NCI-H446 (cell line): Measurements from ENCODE around the gene FIGN.

Source experiments
- DNase-seq, 2 experiments: peaks; one replicate each; lab custom pipeline; 2025; lab: John Stamatoyannopoulos, UW

FIGN gene, protein sequence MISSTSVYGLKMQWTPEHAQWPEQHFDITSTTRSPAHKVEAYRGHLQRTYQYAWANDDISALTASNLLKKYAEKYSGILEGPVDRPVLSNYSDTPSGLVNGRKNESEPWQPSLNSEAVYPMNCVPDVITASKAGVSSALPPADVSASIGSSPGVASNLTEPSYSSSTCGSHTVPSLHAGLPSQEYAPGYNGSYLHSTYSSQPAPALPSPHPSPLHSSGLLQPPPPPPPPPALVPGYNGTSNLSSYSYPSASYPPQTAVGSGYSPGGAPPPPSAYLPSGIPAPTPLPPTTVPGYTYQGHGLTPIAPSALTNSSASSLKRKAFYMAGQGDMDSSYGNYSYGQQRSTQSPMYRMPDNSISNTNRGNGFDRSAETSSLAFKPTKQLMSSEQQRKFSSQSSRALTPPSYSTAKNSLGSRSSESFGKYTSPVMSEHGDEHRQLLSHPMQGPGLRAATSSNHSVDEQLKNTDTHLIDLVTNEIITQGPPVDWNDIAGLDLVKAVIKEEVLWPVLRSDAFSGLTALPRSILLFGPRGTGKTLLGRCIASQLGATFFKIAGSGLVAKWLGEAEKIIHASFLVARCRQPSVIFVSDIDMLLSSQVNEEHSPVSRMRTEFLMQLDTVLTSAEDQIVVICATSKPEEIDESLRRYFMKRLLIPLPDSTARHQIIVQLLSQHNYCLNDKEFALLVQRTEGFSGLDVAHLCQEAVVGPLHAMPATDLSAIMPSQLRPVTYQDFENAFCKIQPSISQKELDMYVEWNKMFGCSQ

DNA sequence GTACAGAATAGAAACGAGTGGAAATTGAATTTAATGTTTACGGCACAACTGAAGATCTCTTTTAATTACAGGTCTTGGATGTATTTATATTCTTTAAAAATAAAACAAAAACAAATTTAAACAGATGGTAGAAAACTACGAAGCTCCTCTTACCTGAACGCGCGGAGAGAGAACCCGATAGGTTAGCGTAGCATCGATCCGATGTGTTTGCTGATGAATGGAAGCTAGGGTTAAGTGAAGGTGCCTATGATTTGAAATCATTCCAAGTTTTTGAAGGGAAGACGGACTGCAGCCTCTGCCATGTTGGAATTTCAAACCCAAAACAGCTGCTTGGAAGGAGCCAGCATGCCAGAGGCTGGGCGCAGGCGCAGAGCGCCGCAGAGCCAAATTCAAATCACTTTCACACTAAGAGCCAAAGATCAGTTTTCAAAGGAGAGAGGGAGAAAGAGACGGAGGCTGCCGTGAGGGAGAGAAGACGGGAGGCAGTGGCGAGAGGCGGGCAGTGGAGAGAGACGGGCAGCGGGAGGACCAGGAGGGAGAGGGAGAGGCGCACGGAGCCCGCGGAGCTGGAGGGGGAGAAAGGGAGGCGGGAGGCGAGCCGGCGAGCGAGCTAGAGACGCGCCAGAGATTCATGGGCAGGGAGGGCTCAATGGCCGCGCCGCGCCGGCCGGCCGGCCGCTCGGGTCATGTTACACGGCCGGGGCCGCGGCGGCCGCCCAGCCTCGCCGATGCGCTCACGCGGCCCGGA, at the start of gene FIGN:
Gene FIGN (minus strand): TSS at position 324 of the 748 bp plus-strand sequence. CDS start 1,081 bp downstream, outside the sequence.
- peak; percentile 64 to 87 for DNase-seq

DNA sequence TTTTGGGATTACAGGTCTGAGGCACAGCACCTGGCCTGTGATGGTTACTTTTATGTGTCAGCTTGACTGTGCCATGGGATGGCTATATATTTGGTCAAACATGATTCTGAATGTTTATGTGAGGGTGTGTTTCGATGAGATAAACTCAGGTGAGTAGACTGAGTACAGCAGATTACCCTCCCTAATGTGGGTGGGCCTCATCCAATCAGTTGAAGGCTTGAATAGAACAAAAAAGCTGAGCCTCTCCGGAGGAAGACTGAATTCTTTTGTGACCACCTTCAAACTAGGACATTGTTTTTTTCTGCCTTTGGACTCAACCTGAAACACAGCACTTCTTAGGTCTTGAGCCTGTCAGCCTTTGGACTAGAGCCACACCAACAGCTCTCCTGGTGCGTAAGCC, 49.4 kb upstream of the FIGN start:
- DNase-seq = no peak

DNA sequence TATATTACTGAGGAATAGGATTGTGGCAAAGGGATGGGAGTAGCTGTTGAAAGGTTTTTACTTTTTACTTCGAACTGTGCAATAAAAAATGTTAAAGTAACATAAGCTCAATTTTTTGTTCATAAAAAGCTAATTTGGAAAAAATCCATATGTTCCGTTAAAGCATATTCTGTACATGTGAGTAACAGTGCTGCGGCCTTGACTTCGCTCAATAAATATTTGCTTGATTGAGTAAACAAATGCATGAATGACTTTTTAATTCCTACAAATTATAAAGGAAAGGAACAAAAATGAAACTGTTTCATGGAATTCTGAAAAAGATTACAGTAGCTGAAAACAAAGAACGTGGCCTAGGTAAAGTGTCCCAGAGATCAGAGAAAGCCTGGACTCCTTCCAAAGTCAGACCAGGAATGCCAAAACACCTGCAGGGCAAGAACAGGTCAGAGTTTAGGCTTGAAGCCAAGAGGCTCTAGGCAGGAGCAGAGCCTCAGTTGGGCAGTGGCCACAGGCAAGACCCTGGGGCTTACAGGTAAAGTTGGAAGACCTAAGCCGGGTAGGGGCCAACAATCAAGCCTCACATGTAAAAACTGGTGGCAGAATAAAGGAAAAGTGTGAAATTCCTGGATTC, 44.3 kb upstream of the FIGN start:
- DNase-seq = no peak

DNA sequence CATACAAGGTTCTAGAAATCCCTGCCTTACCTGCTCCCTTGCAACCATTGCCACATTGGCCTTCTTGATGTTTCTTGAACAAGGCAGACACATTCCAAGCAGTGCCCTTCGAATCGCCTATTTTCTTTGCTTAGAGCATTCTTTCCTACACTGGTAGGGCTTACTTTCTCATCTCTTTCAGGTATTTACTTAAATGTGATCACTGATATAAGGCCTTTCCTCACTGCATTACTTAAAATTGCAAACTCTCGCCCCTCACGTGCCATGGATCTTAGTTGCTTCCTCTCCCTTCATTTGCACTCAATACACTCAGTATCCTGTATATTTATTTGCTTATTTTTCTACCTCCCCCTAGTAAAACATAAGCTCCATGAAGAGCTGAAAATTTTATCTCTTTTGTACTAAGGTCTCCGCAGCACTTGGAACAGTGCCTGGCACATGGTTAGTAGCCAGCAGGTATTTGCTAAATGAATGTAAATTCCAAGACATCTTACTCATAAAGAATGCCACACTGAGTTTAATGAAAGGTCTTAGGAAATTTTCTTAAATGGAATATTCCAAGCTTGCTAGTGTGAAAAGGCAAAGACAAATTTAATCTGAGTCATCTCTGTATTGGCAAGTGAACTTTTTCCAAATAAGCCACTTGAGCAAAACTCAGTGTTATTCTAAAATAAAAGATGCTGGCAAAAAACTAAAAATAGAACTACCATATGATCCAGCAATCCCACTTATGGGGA, 42.4 kb upstream of the FIGN start:
- peak in 1 of 2 experiments; percentile 13 for DNase-seq

DNA sequence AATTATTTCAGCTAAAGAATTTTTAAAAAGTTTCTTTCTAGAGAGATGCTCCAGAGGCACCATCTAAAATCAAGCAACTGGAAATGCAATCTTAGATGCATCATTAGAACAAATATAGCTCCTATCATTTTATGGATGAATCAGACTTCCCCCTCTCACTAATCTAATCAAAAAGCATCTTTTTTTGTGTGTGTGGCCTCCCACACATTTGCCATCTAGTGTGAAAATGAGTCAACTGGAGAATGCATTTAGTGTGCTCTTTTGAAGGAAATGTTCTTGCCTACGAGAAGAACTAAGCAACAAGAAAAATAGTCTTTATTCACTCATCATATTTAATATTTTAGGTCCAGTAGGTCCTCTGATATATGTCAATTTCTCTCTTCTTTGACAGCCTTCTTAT, 39.5 kb upstream of the FIGN start:
- no peak for DNase-seq

DNA sequence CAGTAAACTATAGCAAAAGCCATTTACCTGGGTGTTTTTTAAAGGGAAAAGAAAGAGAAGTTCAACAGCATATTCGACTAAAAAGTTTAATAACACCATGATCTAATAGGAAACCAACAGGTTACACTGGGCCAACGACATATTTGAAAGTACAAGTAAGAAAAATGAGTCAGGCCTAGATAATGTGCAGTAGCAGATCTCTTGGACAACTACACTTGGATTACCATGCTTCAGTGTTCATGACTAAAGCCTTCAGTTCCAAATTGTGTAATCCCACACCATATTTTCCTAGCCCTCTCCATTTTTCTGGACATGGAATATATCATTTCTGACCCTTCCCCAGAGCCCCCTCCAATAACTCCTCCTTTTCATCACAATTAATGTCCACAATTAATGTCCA, 39.1 kb upstream of the FIGN start:
- DNase-seq = no peak

DNA sequence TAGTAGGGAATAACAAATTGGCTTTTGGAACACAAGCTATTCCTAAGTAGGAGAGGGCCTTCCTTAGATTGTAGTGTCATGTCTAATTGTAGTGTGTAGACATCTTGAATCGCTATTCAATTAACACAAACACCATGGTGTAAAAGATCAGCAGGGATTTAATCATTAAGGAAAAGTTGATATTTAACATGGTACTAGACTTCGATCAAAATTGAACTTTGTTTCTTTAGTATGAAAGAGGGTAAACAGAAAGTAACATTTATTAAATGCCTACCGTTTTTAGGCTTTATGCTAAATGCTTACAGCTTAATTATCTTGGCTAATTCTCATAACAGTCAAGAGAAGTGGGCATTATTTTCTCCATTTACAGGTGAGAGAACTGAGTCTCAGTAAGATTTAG, 37.5 kb upstream of the FIGN start:
- no peak for DNase-seq

DNA sequence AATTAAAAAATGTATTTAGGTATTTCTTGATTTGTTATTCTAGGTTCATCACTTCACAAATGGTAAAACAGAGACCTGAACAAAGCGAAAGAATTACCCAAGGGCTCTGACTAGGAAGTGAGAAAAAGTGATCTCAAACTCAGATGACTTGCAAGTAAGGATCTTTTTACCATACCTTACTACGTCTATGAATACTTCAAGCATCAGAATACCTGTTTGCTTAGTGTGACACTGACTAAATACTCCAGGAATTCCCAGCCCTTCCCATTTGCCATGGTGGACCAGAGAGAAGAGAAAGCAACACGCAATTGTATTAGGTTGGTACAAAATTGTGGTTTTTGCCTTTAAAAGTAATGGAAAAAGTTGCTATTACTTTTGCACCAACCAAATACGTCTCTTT, 35.8 kb upstream of the FIGN start:
- no peak for DNase-seq

DNA sequence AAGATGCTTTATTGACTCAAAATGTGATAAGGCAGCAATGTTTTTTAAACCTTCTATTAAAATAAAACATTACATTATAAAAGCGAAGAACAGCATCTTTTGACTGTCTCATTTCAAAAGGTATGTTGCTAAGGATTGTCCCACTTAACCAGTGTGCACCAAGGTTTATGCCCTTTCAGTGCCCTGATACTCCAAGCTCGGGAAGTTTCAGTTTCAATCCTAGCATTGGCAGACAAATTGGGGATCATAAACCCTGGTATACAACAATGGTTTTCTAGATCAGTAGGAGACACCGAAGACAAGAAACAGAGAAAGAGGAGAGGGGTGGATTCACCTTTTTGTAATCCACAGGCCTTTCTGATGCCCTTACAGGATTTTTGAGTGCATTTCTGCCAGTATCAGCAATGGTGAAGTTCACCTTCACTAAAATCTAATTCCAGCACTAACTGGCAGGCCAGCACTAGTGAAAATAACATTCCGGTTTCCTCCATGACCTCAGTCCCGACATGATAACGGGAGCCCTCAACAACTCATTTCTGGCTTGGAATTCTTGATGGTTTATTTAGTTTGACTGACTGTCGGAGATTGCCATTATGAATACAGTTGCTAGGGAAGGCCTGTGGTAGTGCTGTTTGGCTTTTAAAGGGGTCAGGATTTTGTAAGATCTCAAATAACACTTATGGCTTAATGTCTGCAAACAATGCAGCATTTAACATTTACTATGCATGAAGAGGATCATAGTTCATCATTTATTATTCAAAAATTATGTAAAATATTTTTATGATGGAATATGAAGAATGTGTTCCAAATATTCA, 33.3 kb upstream of the FIGN start:
- no peak for DNase-seq

DNA sequence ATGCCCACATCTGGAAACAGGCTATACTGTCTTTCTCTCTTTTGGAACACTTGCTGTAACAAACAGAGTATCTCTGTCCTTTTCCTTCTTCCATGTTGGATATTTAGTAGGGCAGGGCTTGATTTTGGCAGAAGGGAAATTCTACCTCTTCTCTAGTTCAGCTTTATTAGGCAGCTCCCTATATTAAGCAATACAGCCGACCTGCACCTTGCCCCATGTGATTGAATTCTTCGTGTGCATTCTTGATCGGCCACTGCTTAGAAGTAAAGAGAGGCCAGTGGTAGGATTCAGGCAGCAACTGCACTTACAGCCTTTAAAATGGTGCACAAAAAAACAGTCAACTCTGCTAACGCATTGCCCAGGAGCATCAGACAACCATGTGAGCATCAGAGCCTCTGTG, 31.3 kb upstream of the FIGN start:
- no peak for DNase-seq

DNA sequence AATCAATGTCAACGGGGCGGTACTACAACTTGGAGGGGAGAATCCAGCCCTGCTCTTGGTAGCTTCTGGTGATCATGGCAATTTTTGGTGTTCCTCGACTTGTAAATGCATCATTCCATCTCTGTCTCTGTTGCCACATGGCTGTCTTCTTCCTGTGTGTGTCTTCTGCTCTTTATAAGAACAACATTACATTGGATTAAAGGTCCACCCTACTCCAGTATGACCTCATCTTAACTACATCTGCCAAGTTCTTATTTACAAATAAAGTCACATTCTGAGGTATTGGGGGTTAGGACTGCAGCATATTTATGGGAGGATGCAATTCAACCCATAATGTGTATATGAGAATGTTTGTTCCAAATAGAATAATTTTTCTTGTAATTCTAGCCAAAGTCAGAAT, 28.8 kb upstream of the FIGN start:
- DNase-seq = no peak

DNA sequence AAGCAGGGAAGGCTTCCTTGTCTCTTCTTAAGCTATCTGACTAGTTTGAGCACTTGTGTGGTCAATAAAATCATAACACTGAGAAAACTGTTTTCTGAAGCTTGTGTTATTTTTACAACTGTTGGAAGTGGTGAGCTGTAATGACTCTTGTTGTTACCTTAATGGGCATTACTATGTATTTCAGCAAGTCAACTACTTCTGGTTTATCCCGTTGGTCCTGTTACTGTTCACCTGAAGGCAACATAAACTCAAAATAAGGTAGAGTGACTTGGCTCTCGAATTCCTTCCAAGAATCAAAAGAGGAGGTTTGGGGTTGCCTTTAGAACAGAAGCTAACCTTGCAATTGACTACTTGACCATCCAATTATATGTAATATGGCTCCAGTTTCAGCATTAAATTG, 23.2 kb upstream of the FIGN start:
- DNase-seq = no peak

DNA sequence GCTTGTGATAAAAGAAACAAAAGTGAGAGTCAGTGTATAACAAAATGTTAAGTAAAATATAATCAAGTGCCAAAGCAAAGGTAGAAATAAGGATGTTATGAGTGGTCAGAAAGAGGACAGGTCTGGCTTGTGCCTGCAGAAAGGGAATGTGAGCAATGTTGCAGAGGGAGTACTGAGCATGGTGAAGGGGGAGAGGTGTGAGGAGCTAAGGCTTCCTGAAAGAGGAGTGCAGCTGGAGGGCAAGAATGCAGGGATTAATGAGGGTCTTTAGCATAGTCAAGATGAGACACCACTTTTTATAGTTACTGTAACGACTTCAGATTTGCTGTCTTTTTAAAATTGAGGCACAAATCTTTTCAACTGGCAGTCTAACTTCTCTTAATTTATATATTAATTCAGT, 22.0 kb upstream of the FIGN start:
- no peak for DNase-seq

DNA sequence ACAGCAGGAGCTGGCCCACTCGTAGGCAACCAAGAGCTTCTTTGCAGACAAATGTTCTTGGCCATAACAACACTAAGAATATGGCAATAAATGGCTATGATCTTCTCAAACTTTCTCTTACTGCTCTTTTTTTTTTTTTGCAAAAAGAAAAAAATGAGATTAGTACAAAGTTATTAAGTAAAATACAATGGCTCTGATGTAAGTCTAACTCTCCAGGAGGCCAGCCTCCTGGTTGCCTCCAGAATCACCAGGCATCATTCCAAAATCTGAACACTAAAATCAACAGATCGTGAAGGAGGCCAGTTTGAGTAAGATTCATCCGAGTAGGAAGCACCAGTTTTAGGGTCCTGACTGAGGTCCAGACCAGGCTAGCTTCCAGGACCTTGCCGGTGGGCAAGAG, 20.8 kb upstream of the FIGN start:
- peak; percentile 23 to 56 for DNase-seq

DNA sequence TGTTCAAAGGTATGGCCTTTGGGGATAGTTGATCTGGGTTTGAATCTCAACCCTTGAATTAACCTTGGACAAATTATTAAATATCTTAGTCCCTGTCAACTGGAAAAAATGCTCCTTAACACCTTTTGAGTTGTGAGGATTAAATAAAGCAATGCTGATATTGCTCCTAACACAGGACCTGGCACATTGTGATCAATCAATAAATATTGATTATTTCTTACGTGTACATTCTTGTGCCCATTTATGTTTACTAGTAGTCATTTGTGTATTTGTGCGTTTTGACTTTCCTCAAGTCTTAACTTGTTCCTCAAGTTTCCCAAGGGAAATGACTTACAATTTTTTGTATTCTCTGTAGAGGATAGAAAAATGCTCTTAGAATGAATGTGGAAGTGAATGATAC, 19.6 kb upstream of the FIGN start:
- DNase-seq = no peak

DNA sequence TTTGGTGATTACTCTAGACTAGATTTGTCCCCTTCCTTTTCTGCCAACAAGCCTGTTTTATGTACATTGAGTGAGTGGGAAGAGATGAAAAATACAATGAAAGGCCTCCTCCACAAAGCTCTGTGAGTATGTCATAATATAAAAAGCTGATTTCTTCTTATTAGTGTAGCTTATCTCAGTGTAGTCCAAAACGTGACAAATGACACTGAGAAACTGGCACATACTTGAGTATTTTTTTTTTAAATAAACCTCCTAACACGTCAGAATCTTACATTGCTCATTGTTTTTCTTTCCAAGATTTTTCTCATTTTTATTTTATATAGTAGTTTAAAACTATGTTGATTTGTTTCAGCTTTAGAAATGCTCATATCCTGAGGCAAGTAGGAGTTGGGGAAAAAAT, 17.9 kb upstream of the FIGN start:
- no peak for DNase-seq

DNA sequence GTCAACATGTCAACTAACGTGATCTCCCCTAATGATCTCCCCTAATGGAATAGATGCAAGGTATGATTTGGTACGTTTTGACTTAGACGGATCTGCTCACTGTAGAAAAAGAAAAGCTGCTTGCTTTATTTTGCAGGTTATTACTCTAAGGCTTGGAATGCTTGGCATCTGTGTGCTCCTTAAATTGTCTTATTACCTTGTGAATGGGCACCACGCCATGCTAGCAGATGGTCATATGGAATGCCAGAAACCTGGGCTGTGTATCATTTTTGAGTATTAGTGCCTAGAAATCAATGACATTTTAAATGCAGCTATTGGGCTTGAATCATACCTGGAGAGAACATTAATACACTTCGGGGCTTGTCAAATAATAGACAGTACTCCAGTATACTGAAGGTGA, 16.5 kb upstream of the FIGN start:
- DNase-seq = peak in 1 of 2 experiments; percentile 57

DNA sequence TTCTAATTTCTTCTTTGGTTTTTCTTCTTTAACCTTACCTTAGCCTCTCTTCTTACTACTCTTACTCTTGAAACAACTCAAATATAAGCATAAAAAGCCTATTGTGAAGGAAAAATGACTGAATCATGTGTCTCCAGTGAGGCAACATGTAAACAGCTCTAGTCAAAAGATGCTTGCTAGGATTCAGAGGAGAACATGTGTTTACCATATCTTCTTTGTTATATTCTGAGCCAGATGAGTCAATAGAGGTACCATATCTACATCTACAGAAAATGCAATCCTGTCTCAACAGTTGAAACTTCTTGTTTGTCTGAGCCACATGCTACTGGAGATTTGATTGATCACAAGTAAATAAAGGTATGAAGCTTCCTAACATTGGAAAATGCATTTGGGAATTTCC, 15.9 kb upstream of the FIGN start:
- no peak for DNase-seq

DNA sequence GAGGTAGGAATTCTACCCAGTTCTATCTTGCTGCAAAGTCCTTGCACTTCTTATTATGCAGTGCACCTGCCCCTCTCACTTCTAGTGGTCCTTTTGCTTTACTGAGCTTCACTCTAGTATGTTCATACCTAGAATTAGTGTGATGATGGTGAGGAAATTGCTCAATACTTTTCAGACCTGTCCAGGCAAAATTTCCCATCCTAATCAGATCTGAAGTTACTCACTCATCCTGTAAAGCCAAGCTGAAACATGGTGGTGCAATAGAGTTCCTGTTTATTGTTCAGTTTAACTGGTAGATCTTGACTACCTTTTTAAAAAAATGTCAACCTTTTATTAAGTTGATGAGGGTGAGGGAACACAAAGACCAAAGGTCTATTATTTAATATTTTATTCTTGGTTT, 12.6 kb upstream of the FIGN start:
- no peak for DNase-seq

DNA sequence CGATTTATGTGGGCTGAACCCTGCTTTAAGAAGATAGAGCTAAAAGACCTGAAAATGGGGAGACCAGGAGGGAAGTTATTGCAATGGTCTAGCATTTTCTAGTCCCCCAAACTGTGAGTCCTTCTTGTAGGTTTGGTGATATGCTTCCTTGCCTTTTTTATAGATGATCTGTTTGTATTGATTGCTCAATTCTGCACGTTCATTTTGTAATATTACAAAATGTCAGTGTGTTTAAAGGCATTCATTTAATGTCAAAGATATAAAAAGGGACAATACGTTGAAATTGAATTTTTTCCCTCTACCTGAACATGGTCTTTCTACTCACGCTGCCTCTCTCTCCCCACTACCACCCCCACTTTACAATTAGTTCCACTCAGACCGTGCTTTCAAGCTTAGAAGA, 5.6 kb upstream of the FIGN start:
- no peak for DNase-seq

DNA sequence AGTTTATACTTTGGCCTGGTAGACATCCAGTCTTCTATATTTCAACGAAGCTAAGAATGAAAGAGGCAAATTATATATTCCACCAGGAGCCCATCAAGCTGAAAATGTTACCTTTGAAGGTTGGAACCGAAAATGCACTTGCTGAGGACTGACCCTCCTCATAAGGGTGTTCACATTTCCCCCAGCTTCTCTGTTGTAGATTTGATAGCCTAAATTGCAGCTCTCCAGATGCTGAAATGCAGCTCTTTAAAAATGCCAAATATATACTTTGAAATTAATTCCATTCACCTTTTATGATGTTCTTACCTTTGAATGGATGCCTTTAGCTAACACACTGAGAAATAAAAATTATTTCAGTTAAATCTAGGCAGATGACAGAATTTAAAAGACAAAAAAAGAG, 1.8 kb upstream of the FIGN start:
- no peak for DNase-seq
